CD4-positive, alpha-beta T cell treated with Interleukin-4 for 4 hours (primary cell): Measurements from ENCODE around the gene NUP88.
A peak's percentile ranks its signal among the peaks of the same experiment; 100 is the strongest.

Experiments used
- DNase-seq: peaks from one replicate; pipeline ENCODE4 v3.0.0-alpha.2; 2020

Gene NUP88

DNA sequence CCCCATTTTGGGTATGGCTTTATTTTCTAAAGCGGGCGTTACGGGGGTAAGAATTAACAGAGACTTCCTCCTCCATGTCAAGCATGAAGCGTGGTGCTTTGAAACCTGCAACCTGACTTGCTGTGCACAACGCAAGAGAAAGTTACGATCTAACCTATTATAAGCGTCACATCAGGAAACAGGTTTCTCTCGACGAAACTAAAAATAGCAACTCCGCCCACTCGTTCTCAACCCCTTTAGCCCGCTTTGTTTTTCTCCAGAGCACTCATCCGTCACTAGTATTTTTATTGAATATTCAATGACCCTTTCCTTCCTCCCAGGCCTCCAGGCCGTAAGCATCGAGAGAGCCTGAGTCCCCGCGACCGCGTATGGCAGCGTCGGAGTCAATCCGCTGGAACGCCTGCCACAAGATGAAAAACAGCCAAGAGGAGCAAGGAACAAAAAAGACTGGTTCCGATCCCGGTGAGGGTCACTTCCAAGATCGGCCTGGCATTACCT is 555 bp downstream of the NUP88 start:
- DNase-seq = peak; percentile 75

DNA sequence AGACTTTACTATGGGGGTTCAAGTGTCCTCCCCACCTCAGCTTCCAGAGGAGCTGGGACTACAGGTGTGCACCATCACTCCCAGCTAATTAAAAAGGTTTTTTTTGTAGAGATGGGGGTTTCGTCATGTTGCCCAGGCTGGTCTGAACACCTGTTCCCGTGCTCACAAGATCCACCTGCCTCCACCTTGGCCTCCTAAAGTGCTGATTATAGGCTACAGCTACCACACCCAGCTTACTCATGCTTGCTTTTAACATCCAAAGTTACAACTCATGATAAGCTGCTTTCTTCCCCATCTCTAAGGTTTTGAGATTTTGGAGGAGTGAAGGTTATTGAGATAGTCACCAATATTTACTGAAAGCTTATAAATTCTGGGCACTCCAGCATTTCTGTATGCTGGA is 2.6 kb downstream of the NUP88 start:
- no peak for DNase-seq

DNA sequence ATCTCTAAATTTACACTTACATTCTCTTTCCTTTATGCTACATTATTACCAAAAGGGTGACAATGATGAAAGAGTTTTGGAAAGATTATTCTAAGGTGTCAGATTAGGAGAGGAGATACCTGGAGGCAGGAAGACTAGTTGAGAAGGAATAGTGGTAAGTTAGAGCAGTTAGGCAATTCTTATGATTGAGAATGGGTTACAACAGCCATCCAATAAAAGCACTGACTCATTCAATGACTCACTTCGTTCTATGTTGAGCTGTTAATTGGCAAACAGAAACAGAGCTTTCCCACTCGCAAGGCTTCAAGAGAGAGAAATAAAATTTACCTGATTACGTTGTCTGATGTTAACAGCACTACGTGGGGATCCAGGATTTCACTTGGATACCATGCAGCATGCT is 5.8 kb downstream of the NUP88 start:
- DNase-seq = no peak

DNA sequence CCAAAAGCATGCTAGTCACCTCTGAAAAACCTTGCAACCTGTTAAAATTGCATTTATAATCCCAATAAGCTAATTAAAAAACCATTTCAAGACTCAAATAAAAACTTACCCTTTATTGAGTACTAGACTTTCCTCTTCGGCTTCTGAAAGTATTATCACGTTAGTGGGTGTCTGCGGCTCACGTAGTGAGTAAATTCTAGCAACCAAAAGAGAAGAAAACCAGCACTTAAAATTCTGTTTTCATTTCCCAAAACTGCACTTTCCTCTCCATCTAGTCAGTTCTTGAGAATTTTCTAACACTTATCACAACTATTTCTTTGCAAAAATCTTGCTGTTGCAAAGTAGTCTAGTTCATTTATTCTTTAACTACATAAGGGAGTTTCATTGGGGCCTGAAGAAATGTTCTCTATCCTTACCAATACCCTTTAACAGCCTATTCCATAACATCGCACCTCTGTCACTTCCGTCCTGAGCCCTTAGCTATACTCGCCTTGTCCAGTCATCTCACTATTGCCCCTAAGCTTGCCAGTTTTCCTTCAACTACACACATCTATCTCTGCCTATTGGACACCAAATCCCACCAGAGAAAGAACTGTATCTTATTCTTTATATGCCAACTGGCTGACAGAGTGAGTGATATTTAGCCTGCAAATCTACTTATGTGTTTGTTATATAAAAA is 8.7 kb downstream of the NUP88 start:
- no peak for DNase-seq

DNA sequence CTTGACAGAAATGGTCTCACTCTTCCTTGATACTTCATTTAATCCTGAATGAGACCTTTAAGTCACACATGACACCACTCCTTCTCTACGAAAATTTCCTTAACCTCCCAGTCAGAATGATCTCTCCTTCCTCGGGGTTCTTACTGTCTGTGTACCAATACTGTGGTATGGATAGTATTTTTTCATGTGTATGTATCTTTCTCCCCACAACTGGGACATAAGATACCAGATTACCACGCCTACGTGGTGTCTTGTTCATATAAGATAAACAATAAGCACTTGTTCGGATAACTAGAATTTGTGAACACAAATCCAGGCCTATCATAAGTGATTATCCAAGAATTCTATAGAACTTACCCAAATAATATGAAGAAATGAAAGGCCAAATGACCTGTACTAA is 11.3 kb downstream of the NUP88 start:
- DNase-seq = no peak

DNA sequence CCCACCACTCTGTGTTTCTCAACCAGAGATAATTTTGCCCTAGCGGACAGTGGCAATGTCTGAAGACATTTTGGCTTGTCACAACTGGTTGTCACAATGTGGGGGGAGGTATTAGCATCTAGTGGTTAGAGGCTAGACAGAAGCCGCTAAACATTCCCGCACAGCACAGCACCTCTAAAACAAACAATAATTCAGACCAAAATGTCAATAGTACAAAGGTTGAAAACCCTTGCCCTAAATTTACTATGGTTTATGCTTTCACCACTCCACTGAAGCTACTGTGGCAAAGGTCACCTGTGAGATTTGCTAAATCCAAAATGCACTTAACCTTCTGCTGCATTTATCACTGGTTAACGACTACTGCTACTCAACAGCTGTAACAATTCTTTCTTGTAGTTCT is 14.1 kb downstream of the NUP88 start:
- no peak for DNase-seq

DNA sequence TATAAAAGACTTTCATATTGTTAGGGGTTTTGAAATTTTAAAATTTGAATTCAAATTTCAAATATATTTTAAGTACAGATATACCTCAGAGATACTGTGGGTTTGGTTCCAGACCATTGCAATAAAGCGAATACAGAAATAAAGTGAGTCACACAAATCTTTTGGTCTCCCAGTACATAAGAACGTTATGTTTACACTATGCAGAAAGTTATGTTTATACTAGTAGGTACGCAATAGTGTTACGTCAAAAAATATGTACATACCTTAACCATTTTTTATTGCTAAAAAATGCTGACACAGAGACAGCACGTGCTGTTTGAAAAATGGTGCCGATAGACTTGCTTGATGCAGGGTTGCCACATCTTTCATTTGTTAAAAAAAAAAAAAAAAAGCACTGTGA is 19.7 kb downstream of the NUP88 start:
- no peak for DNase-seq

DNA sequence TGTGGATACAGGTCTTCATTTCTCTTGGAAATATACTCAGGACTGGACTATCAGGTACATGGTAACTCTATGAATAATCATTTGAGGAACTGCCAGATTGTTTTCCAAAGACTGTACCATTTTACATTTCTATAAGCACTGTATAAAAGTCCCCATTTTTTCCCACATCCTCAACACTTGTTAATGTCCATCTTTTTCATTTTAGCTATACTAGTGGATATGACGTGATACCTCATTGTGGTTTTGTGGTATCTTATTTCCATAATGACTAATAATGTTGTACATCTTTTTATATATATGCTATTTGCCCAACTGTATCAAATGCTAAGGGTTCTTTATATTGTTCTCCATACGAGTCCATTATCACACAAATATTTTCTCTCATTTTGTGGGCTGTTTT is 22.9 kb downstream of the NUP88 start:
- no peak for DNase-seq

DNA sequence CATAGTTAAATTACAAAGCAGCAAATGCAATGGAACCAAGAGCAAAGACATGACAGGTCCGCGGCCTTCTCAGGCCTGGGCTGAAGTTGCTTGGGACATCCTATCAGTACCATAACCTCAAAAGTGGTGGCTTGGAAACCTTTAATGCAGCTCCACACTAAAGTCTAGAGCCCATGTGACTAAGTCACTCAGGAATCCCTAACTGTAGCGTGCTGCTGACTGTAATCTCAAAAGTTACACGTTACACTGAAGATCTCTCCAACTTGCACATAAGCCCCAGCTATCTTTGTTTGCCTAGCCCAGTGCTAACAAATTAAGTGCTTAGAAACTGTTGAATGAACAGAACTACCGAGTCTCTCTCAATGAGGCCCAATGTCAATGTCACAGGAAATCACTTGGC is 27.8 kb downstream of the NUP88 start:
- no peak for DNase-seq

DNA sequence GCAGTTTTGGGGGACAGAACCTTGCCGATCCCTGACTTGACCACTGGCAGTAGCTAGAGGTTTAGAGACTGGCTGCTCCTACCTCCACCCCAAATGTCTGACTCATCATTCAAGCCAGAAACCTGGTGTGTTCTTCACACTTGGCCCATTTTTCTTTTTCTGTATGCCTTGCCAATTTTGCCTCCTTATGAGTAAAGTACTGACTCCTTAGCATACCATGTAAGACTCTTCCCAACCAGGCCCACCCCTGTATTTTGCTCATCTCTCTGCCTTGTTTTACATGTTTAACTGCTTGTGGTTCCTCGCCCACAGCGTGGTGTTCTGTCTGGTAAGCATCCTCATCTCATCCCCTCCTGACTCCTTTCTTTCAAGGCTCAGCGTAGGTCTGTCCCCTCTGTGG is 37.9 kb downstream of the NUP88 start:
- DNase-seq = no peak

DNA sequence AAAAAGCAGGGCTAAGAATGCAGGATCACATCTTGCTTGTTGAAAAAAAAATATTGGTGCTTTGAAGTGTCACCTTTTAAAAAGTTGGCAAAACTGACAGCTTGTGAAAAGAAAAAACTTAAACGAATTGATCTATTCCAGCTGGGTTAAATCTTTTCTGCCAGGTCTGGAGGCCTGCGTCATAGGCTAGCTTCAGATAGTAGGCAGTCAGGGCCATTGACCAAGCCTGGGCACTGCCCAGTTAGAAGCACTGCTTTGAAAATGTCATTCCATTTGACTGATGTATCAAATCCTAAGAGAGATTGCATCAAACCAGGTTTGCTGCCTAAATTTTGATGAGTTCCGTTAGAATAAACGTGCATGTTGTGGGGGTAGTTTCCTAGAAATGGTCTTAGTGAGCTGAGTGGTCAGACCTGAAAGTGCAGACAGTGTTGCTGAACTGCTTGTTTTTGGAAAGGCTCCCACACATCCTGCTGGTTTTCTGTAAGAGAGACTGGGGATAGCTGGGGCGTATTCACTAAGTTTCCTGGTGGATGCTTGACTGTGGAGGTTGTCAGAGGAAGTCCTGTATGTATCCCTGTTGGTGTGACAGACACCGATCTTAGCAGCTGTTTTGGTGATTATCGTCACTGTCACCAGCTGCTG is 38.8 kb downstream of the NUP88 start:
- no peak for DNase-seq

DNA sequence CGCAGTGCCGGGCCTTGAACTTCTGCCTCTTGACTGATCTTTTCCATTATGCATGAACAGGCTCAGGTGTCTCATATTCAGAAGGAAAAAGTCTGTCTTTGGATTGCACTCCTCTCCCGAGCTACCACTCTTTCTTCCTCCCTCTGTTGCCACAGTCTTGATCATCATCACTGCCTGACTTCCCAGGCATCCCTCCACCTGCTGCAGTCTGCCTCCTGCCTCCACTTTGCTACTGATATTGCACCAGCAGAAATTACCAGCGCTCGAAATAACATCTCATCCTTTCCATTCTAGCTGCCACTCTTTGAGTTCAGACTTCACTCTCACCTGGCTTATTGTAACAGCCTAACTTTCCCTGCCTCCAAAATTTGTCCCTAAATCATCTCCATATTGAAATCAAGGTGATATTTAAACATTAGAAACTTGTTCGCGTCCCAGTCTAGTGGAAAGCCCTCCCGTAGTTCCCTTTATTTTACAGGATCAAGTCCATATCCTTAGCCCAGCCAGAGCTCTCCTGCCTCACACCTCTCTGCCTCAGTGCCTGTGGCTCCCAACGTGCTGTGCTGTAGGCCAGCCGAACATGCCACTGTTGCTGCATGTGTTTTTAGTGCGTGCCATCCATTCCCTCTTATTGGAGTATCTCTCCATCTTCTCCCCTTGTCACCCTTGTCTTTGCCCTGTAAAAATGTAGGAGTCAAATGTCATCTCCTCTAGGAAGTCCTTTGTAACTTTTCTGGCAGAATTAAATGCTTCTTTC is 39.9 kb downstream of the NUP88 start:
- DNase-seq = no peak

DNA sequence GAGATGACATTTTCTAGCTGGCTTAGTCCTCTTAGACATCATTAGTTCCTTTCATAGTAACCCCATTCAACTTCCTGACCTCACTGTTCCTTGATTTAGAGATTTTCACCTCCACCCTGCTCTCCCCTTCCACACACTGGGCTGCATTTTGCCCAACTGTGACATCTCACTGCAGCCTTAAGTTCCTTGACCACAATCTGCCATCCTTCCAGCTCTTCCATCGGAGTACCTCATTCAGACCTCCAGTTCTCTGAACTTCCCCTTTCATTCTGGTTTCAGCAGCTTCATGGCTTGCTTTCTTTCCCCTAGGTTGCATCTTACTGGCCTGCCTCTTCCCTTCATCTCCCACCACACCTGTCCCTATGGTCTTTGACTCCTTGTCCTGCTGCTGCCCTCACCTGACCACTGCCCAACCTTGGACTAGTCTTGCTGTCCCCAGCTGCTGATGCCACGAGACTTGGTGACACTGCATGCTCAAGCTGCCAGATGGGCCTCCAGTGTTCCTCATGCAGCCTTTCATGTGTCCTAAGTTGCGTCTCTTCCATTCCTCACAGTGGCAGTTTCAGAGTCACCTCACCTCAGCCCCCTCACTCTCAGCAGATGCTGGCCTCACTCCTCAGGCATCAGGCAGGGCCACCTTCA is 40.8 kb downstream of the NUP88 start:
- DNase-seq = no peak

DNA sequence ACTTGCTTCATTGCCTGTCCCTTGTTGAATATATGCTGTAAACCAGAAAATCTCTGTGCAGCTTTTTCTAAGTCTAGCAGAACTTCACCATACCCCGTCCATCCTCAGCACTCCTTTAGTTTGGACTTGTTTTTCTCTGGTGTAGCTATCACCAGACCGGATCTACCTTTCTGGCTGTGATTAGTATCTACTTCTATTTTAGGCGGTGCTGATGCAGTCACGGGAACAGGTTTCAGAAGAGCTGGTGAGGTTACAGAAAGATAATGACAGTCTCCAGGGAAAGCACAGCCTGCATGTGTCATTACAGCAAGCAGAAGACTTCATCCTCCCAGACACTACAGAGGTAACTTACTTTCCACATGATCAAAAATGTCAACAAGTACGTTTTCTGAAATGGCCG is 46.4 kb downstream of the NUP88 start:
- no peak for DNase-seq

DNA sequence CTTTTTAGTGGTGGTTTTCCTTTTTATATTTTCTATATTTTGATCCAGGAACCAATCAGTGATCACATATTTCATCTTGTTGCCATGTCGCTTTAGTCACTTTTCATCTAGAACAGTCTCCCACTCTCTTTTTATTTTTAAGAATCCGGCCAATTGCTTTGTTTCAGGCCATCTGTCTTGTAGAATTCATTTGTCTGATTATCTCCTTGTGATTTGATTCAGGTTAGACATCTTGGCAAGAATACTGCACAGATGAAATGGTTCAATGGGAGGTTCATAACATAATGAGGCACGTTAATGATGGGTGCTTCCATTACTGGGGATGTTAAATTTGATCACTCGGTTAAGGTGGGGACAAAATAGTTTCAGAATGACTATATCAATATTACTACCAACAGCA is 49.1 kb downstream of the NUP88 start:
- DNase-seq = no peak

DNA sequence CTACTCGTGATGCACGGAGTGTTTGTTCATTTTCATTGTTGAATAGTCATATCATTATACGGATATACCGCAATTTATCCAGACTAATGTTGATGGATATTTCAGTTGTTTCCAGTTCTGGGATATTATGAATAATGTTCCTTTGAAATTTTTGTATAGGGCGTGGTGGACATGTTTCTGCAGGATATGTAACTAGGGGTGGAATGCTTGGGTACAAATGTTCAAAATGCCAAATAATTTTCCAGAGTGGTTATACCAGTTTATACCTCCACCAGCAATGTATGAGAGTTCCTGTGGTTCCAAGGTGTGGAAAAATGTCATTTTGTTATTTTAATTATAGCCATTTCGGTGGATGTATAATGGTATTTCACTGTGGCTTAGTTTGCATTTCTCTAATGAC is 53.6 kb downstream of the NUP88 start:
- DNase-seq = no peak

DNA sequence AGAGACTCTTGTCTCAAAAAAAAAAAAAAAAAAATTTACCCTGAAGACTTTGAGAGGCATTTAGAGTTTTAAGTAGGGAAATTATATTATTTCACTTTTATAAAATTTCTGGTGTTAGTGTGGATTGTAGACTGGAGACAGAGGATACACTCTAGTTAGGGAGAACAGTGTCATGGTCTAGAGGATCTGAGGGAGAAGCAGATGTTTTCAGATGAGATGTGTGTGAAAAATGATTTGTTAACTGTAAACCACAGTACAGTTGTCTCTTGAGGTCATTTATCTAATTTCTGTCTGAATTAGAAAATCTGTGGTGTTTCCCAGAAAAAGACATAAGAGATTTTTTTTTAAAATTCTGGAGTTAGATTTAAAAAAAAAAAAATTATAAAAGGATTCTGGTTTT is 54.8 kb downstream of the NUP88 start:
- DNase-seq = no peak

DNA sequence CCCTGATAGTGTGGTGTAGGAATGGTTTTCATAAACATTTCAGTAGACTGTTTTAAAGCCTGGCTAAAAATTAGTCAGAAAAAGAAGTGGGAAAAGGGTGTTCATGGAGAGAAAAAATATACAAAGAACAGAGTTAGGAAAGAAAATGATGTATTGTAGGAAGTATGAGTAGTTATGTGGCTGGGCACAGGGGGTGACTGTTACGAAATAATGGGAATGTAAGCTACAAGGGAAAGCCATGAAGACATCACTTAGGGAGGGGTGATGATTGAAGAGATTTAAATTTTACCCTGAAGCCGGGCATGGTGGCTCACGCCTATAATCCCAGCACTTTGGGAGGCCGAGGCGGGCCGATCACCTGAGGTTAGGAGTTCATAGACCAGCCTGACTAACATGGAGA is 55.3 kb downstream of the NUP88 start:
- no peak for DNase-seq

DNA sequence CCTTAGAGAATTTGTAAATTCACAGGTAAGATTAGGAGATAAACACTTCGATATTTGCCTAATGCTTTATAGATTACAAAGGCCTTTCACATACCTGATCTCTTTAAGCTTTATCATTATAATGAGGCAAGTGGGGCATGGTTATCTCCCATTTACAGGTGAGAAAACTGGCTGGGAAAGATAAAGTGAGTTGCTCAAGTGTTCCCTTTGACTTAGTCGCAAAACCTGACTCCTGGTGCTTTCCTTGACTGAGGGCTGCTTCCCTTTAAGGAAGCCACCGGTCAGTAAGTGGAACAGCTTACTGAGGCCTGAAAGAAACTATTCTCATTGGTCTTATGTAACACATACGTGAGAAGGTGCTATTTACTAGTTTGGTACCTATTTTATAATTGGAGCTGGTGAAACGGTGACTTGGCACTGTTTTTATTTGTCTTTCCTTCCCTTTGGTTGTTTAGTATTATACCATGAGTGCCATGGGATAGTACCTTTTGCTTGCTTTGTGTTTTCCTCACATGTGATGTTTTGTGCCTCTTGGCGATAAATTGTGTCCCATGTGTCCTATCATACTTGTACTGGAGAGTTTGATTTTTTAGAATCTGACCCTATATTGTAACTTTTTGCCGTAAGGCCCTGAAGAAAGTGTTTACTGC is 57.2 kb downstream of the NUP88 start:
- DNase-seq = no peak

DNA sequence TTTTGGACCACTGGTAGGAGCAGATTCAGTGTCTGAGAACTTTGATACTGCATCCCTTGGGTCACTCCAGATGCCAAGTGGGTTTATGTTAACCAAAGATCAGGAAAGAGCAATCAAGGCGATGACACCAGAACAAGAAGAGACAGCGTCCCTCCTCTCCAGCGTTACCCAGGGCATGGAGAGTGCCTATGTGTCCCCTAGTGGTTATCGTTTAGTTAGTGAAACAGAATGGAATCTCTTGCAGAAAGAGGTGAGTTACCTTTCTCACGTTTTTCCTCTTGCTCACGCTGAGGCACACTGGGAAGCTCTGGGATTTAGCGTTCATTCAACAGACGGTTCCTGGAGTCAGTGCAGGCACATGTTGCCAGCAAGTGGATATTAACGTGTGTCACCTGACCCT is 58.0 kb downstream of the NUP88 start:
- DNase-seq = no peak

DNA sequence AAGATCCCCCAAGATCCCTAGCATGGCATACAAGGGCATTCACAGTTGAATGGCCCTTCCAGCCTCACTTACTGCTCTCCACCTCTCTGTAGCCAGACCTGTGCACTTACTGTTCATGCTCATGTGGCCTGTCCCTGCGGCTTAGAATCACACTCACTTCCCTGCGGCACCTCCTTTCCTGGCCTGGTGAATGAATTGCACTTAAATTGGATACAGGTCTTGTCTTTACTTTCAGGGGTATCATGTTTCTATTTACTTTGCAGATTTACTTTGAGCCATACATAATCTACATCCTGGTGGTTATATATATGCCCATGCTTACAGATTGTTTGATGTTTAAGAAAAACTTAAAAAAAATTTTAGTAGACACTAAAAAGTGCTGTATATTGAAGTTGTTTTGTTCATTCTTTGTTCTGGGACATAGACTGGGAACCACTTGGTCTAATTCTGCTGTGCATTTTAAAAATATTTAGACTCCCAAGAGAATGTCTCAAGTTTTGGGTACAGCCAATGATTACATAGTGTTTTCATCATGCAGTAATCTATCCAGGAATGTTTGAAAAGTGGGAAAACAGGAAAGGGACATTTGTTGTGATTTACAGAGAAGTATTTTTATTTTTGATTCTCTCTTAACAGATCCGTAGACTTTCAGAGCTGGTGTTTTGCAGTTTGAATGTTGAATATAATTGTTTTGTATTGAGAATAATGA is 63.9 kb downstream of the NUP88 start:
- DNase-seq = no peak

DNA sequence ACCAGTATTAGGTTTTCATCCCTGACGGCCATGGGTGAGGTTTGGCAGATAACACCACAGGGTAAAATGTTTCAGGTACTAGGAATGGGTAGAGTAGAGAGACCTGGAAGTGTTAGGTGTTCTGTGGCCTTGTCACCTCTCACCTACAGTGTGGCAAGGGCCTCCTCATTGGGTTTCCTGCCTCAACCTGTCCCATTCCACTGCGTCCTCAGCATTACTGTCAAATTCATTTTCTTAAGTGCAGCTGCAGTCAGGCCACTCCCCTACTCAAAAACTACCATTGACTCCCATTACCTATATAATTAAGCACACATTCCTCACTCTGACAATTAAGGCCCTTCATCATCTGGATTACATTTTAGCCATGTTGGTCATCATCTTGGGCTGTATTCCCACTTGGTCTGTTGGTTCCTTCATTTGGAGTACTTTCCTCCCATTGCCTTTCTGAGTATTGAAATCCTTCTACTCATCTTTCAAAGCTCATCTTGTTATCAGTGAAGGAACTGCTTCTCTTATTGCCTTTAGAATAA is 64.5 kb downstream of the NUP88 start:
- no peak for DNase-seq
